PC-9 (cell line): Measurements from ENCODE around the gene COLEC11. TPM values are rescaled to one million over a fixed set of nuclear protein-coding genes. Genes with fewer than 3 reads are reported as not detected.

Experiments used
- BruUV-seq: library from RNA; stranded (reverse); fragments of 400-500 nt; replicated peaks from 2 replicates; lab custom pipeline; 2021; lab: Mats Ljungman, UMichigan
- CTCF ChIA-PET: fragments of 300-600 bp; sonication (Branson Sonifier 250); formaldehyde crosslinking; loops from one replicate; lab custom pipeline; 2022; ENCODE audit warnings: antibody characterized with exemption; lab: Charles Lee
- POLR2A ChIA-PET: fragments of 300-600 bp; sonication (Branson Sonifier 250); formaldehyde crosslinking; loops from one replicate; lab custom pipeline; 2022; ENCODE audit warnings: antibody characterized with exemption; ENCODE audit not compliant: unreplicated experiment; lab: Charles Lee
- DNase-seq, 2 experiments: peaks; one replicate each; pipeline versions ENCODE4 v3.0.0 to v3.0.0-alpha.2; 2015 to 2022; ENCODE audit warnings: mixed read lengths in 1 of 2
- H2AFZ ChIP-seq: fragments of 200-600 bp; sonication (generic); 2 replicates; pipeline ENCODE4 v1.8.1; 2017; ENCODE audit warnings: antibody characterized with exemption
- H3F3A ChIP-seq: fragments of 200-600 bp; sonication (generic); 2 replicates; pipeline ENCODE4 v1.8.1; 2017; ENCODE audit warnings: antibody characterized with exemption, mild to moderate bottlenecking, low read depth; ENCODE audit not compliant: insufficient read depth
- H3K27ac ChIP-seq: fragments of 200-600 bp; sonication (generic); 2 replicates; pipeline ENCODE4 v1.6.1; 2016; ENCODE audit warnings: mixed run types
- H3K27me3 ChIP-seq: fragments of 200-600 bp; sonication (generic); 2 replicates; pipeline ENCODE4 v1.6.1; 2016; ENCODE audit warnings: low read depth, mixed run types; ENCODE audit not compliant: insufficient read depth
- H3K36me3 ChIP-seq: fragments of 200-600 bp; sonication (generic); 2 replicates; pipeline ENCODE4 v1.6.1; 2016; ENCODE audit warnings: low read depth, mixed run types
- H3K4me1 ChIP-seq: fragments of 200-600 bp; sonication (generic); replicated peaks from 2 replicates; pipeline ENCODE4 v1.6.1; 2016; ENCODE audit warnings: mixed run types; ENCODE audit not compliant: insufficient read depth
- H3K4me2 ChIP-seq: fragments of 200-600 bp; sonication (generic); 2 replicates; pipeline ENCODE4 v1.6.1; 2017; ENCODE audit warnings: mixed run types
- H3K4me3 ChIP-seq: fragments of 200-600 bp; sonication (generic); 2 replicates; pipeline ENCODE4 v1.6.1; 2016; ENCODE audit warnings: mixed run types
- H3K79me2 ChIP-seq: fragments of 200-600 bp; sonication (generic); 2 replicates; pipeline ENCODE4 v1.6.1; 2017; ENCODE audit warnings: low read depth, mixed run types
- H3K9me2 ChIP-seq: fragments of 200-600 bp; sonication (generic); 2 replicates; pipeline ENCODE4 v1.8.1; 2017; ENCODE audit warnings: mild to moderate bottlenecking; ENCODE audit not compliant: insufficient read depth
- H3K9me3 ChIP-seq: fragments of 200-600 bp; sonication (generic); 2 replicates; pipeline ENCODE4 v1.8.1; 2016; ENCODE audit warnings: low read depth; ENCODE audit not compliant: insufficient read depth
- H4K20me1 ChIP-seq: fragments of 200-600 bp; sonication (generic); 2 replicates; pipeline ENCODE4 v1.8.1; 2017; ENCODE audit not compliant: insufficient read depth
- CTCF ChIP-seq: fragments of 200-600 bp; sonication (generic); conservative IDR thresholded peaks from 2 replicates; pipeline ENCODE4 v1.6.1; 2017; ENCODE audit warnings: mixed run types, antibody characterized with exemption, mild to moderate bottlenecking, moderate library complexity
- EZH2 ChIP-seq: fragments of 200-600 bp; sonication (generic); IDR thresholded peaks from 2 replicates; pipeline ENCODE4 v1.8.0; 2017; ENCODE audit warnings: antibody characterized with exemption, low read depth
- intact Hi-C: fragments of 100-400 bp; cut with micrococcal nuclease; formaldehyde crosslinking; loops from one replicate; pipeline ENCODE4 v1.10.0; 2022; ENCODE audit not compliant: unreplicated experiment
- total RNA-seq: library from RNA; stranded (reverse); gene quantifications from 2 replicates; pipeline ENCODE4 v1.2.3, GENCODE V29; 2021

COLEC11 gene
- total RNA-seq, 1 experiment from 2014 or later = 2.4 TPM

GRCh38 chr2:3675687-3676086 is 80.8 kb downstream of the COLEC11 start:
- Histone ChIP-seq H3F3A (no peaks in the 10 kb centered on the region), H3K36me3 (no peaks in the 10 kb centered on the region), H3K4me2 (no peak overlapping the region), H2AFZ (no peak overlapping the region), H4K20me1 (no peaks in the 10 kb centered on the region), H3K27ac (no peak overlapping the region), H3K9me2 (no peaks in the 10 kb centered on the region), H3K4me1 (no peaks in the 10 kb centered on the region), H3K9me3 (no peaks in the 10 kb centered on the region), H3K79me2 (no peaks in the 10 kb centered on the region), H3K27me3 (peaks cover 99% of the 10 kb centered on the region), H3K4me3 (no peak overlapping the region)
- no peak for DNase-seq
- POLR2A ChIA-PET = no interaction called here
- intact Hi-C loops = no loop called here
- BruUV-seq = no TSS peak
- CTCF ChIA-PET = no interaction called here
- no peak for TF ChIP-seq EZH2
- TF ChIP-seq CTCF = no peak

GRCh38 chr2:3677436-3677835 is 82.5 kb downstream of the COLEC11 start:
- intact Hi-C loops = no loop called here
- ChIA-PET CTCF (no interaction called here), POLR2A (no interaction called here)
- Histone ChIP-seq H3K9me3 (no peaks in the 10 kb centered on the region), H3K27me3 (peaks cover 99% of the 10 kb centered on the region), H3K9me2 (no peaks in the 10 kb centered on the region), H2AFZ (no peak overlapping the region), H3K4me1 (no peaks in the 10 kb centered on the region), H3F3A (no peaks in the 10 kb centered on the region), H4K20me1 (no peaks in the 10 kb centered on the region), H3K4me2 (no peak overlapping the region), H3K79me2 (no peaks in the 10 kb centered on the region), H3K4me3 (no peak overlapping the region), H3K36me3 (no peaks in the 10 kb centered on the region), H3K27ac (no peak overlapping the region)
- DNase-seq = no peak
- TF ChIP-seq CTCF = no peak
- no peak for TF ChIP-seq EZH2
- no TSS peak for BruUV-seq

GRCh38 chr2:3678212-3678611 is 83.3 kb downstream of the COLEC11 start:
- Histone ChIP-seq H3K4me3 (no peak overlapping the region), H3K27me3 (peaks cover 100% of the 10 kb centered on the region), H2AFZ (no peak overlapping the region; the same call in 1 of the 2 replicates), H3K27ac (no peak overlapping the region), H3K36me3 (no peaks in the 10 kb centered on the region), H3K4me1 (no peaks in the 10 kb centered on the region), H3F3A (no peaks in the 10 kb centered on the region), H4K20me1 (no peaks in the 10 kb centered on the region), H3K4me2 (no peak overlapping the region), H3K79me2 (no peaks in the 10 kb centered on the region), H3K9me3 (no peaks in the 10 kb centered on the region), H3K9me2 (no peaks in the 10 kb centered on the region)
- DNase-seq = no peak
- CTCF ChIA-PET = no interaction called here
- TF ChIP-seq CTCF (no peak), EZH2 (0 out of 2 replicates have a peak, but pooled peaks have one; percentile 57)
- no TSS peak for BruUV-seq
- intact Hi-C loops = no loop called here
- POLR2A ChIA-PET = no interaction called here
